ENCODE data around the gene FGD6. TPM values are rescaled to one million over a fixed set of nuclear protein-coding genes. Genes with fewer than 3 reads are reported as not detected.
A peak's percentile ranks its signal among the peaks of the same experiment; 100 is the strongest.

The FGD6 gene
- total and polyA plus RNA-seq, 8 donors, result 1.4 to 24.3 (median 9.2) TPM

DNA sequence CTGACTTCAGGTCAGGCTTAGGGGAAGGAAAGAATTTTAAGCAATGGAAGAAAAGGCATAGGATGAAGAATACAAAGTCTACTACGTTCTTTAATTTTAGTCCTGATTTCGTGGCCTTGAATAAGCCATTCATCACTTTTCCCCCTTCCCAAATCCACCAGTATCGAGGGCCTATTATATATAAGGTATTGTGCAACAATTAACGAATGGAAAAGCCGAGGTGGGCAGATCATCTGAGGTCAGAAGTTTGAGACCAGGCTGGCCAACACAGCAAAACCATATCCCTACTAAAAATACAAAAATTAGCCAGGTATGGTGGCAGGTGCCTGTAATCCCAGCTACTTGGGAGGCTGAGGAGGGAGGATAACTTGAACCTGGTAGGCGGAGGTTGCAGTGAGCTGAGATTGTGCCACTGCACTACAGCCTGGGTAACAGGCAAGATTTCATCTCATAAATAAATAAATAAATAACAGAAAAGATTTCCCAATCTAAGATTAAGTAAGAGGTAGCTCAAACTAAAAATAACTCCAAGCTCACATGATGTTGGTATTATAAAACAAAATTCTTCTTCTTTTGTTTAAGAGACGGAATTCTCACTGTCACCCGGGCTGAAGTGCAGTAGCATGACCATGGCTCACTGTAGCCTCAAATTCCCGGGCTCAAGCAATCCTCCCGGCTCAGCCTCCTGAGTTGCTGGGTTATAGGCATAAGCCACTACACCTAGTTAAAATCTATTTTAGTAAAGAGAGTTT, 85.5 kb downstream of the FGD6 start:
- Histone ChIP-seq H3K4me1 (no peaks in the 10 kb centered on the region), H3K9me3 (no peaks in the 10 kb centered on the region), H3K4me3 (no peak overlapping the region), H3K27me3 (no peaks in the 10 kb centered on the region), H3K36me3 (peaks cover 0 to 6% (median 0%) of the 10 kb centered on the region in 3 donors), H3K27ac (no peak overlapping the region)
- ATAC-seq, result peak in 2 of 4 donors; percentile 20 to 65
- 85 to 87% methylated on average over 10 of the region's 10 CpGs for WGBS, 2 donors
- no peak for FAIRE-seq
- DNase-seq, result no peak
- TF ChIP-seq, protein P1, sequence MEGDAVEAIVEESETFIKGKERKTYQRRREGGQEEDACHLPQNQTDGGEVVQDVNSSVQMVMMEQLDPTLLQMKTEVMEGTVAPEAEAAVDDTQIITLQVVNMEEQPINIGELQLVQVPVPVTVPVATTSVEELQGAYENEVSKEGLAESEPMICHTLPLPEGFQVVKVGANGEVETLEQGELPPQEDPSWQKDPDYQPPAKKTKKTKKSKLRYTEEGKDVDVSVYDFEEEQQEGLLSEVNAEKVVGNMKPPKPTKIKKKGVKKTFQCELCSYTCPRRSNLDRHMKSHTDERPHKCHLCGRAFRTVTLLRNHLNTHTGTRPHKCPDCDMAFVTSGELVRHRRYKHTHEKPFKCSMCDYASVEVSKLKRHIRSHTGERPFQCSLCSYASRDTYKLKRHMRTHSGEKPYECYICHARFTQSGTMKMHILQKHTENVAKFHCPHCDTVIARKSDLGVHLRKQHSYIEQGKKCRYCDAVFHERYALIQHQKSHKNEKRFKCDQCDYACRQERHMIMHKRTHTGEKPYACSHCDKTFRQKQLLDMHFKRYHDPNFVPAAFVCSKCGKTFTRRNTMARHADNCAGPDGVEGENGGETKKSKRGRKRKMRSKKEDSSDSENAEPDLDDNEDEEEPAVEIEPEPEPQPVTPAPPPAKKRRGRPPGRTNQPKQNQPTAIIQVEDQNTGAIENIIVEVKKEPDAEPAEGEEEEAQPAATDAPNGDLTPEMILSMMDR (IDR thresholded peaks at IDR 0.05), result no peak
- intact Hi-C loops (cut with DNase I), result no loop called here

DNA sequence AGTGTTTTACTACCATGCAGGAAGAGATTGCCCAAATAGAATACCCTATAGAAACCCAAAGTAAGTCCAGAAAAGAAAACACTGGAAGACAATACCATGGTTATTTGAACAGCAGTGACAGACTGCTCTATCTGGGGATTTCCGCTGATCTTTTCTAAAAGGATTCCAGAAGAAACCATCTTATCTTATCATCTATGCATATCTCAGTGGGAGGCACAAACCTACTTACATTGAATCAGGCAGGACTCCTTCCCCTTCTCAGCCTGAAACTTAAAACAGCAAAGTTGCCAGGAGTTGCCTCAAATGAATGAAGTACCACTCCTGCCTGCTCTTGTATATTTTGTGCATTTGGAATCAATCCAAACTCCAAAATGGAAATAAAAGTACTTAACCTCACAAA, 87.2 kb downstream of the FGD6 start:
- intact Hi-C loops (cut with DNase I), result no loop called here
- DNase-seq (no peak), ATAC-seq (peak in 1 of 4 donors; percentile 51), FAIRE-seq (no peak)
- no peak overlapping the region for H3K4me3 ChIP-seq
- WGBS, 2 donors, result 84 to 100% methylated on average over 1 of the region's 1 CpG
- H3K9me3 ChIP-seq, result no peaks in the 10 kb centered on the region
- peaks cover 0 to 6% (median 0%) of the 10 kb centered on the region in 3 donors for H3K36me3 ChIP-seq
- H3K27me3 ChIP-seq, result no peaks in the 10 kb centered on the region
- no peaks in the 10 kb centered on the region for H3K4me1 ChIP-seq
- H3K27ac ChIP-seq, result no peak overlapping the region
- TF ChIP-seq, protein P1 (IDR thresholded peaks at IDR 0.05), result no peak

DNA sequence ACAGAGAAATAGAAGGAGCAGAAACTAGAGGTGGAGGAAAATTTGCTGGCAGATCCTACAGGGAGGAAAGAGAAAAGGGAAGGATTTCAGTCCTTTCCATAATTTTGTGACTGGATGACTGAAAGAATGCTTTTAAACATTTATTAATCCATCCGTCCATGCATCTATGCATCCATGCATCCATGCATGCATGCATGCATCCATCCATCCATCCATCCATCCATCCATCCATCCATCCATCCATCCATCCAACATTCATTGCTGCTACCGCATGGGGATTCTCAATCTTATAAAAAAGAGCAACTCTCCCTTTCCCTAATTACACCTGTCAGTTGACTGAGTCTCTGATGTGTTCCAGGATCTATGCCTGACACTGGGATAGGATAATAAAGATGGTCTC, 88.2 kb downstream of the FGD6 start:
- no peak for FAIRE-seq
- ATAC-seq, result no peak
- TF ChIP-seq, protein P1 (IDR thresholded peaks at IDR 0.05), result no peak
- no peaks in the 10 kb centered on the region for H3K4me1 ChIP-seq
- WGBS, 2 donors, result 92 to 96% methylated on average over 2 of the region's 2 CpGs
- no peaks in the 10 kb centered on the region for H3K9me3 ChIP-seq
- peaks cover 0 to 2% (median 0%) of the 10 kb centered on the region in 3 donors for H3K36me3 ChIP-seq
- no peak for DNase-seq
- H3K27me3 ChIP-seq, result no peaks in the 10 kb centered on the region
- no peak overlapping the region for H3K27ac ChIP-seq
- H3K4me3 ChIP-seq, result no peak overlapping the region
- intact Hi-C loops (cut with DNase I), result no loop called here

DNA sequence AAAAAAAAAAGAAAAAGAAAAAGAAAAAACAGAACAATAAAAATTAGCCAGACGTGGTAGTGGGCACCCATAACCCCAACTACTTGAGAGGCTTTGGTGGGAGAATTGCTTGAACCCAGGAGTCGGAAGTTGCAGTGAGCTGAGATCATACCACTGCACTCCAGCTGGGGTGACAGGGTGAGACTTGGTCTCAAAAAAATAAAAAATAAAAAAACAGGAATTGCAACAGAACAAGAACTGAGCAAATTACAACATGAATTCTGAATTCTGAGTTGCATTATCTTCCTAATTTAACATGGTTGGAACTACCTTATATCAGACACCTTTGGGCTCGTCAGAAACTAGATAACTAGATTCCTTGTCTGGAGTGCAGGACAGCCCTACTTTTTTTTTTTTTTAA, 90.5 kb downstream of the FGD6 start:
- no peaks in the 10 kb centered on the region for H3K4me1 ChIP-seq
- FAIRE-seq, result no peak
- no peaks in the 10 kb centered on the region for H3K36me3 ChIP-seq
- no peak for DNase-seq
- TF ChIP-seq, protein P1 (IDR thresholded peaks at IDR 0.05), result no peak
- intact Hi-C loops (cut with DNase I), result no loop called here
- H3K9me3 ChIP-seq, result no peaks in the 10 kb centered on the region
- WGBS, 2 donors, result 90 to 92% methylated on average over 3 of the region's 3 CpGs
- no peak for ATAC-seq
- H3K27ac ChIP-seq, result no peak overlapping the region
- H3K27me3 ChIP-seq, result no peaks in the 10 kb centered on the region
- no peak overlapping the region for H3K4me3 ChIP-seq

DNA sequence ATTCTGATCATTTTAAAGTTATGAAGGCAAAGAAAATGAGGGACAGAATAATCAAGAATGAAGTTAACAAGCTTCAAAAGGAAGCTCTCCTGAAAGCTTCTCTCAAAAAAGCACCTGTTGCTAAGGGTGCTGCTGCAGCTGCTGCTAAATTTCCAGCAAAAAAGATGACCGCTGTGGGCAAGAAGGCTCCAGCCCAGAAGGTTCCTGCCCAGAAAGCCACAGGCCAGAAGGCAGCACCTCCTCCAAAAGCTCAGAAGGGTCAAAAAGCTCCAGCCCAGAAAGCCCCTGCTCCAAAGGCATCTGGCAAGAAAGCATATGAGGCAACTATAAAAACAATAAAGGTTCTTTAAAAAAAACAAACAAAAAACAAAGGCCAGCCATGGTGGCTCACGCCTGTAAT, 91.2 kb downstream of the FGD6 start:
- TF ChIP-seq, protein P1 (IDR thresholded peaks at IDR 0.05), result no peak
- 93 to 94% methylated on average over 2 of the region's 2 CpGs for WGBS, 2 donors
- Histone ChIP-seq H3K4me1 (no peaks in the 10 kb centered on the region), H3K27me3 (no peaks in the 10 kb centered on the region), H3K9me3 (no peaks in the 10 kb centered on the region), H3K36me3 (no peaks in the 10 kb centered on the region), H3K4me3 (no peak overlapping the region), H3K27ac (no peak overlapping the region)
- no peak for FAIRE-seq
- DNase-seq, result no peak
- intact Hi-C loops (cut with DNase I), result no loop called here
- no peak for ATAC-seq

Measured in pancreas (tissue), 10 donors.